ENCODE results near the gene ACTN4. TPM values are rescaled to one million over a fixed set of nuclear protein-coding genes. Genes with fewer than 3 reads are reported as not detected.

Gene ACTN4
- total and polyA plus RNA-seq, 2 donors (not counting 1 experiment from before 2014, with no cell fraction given): 108 to 164 TPM

DNA sequence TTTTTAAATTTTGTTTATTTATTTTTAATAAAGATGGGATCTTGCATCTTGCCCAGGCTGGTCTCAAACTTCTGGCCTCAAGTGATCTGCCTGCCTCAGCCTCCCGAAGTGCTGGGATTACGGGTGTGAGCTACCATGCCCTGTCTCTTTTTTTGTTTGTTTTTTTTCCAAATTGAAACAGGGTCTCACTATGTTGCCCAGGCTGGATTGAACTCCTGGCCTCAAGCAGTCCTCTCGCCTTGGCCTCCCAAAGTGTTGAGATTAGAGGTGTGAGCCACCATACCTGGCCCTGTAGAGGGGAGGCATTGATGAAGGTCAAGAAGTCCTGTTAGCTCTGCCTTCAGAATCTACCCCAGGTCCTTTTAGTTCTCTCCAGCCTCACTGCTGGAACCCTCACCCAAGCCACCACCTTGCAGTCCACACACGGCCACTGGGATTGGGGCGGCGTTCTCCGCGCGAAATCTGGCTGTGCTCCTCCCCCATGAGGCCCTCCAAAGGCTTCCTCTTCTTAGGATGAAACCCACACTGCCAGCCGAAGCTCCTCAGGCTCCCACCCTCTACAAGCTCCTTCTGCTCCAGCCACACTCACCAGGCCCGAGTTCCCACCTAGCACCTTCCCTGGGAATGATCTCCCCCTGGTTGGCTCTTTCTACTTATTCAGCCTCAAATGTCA is 34.9 kb downstream of the ACTN4 start:
- H3K4me3 ChIP-seq (ENCODE audit: control extremely low read depth in 1 of 5, extremely low read depth in 1 of 5, insufficient read depth in 1 of 5, low read depth in 2 of 5, low read length in 4 of 5): no peak overlapping the region
- CTCF ChIA-PET: no interaction called here
- H3K27ac ChIP-seq (ENCODE audit: low read length in 2 of 2): no peak overlapping the region
- Mint-ChIP-seq H3K27me3 (no peaks in the 10 kb centered on the region), H3K27ac (peak overlapping the region; percentile 20), H3K4me3 (no peak overlapping the region), H3K4me1 (peaks cover 77% of the 10 kb centered on the region), H3K9me3 (ENCODE audit: insufficient read depth) (no peaks in the 10 kb centered on the region)
- no peaks in the 10 kb centered on the region for H3K9me3 ChIP-seq (ENCODE audit: control extremely low read depth in 1 of 3, control insufficient read depth in 2 of 3, insufficient read depth in 1 of 3, low read length in 2 of 3)
- WGBS (ENCODE audit: insufficient coverage): 93% methylated on average over 6 of the region's 11 CpGs
- intact Hi-C loops (cut with micrococcal nuclease): loop anchor here (10.0 kb wide), 1 partner anchor 48 kb away; no protein-coding TSS in a partner anchor
- no peak overlapping the region for H3K9ac ChIP-seq (ENCODE audit: low read length)
- H3K4me1 ChIP-seq (ENCODE audit: control insufficient read depth in 2 of 2, insufficient read depth in 2 of 2, low read length in 2 of 2): peaks cover 46 to 70% of the 10 kb centered on the region in 2 donors
- no peak overlapping the region for H2AFZ ChIP-seq (ENCODE audit: insufficient read depth, low read depth, low read length, poor library complexity, severe bottlenecking)
- TF ChIP-seq, protein P1, sequence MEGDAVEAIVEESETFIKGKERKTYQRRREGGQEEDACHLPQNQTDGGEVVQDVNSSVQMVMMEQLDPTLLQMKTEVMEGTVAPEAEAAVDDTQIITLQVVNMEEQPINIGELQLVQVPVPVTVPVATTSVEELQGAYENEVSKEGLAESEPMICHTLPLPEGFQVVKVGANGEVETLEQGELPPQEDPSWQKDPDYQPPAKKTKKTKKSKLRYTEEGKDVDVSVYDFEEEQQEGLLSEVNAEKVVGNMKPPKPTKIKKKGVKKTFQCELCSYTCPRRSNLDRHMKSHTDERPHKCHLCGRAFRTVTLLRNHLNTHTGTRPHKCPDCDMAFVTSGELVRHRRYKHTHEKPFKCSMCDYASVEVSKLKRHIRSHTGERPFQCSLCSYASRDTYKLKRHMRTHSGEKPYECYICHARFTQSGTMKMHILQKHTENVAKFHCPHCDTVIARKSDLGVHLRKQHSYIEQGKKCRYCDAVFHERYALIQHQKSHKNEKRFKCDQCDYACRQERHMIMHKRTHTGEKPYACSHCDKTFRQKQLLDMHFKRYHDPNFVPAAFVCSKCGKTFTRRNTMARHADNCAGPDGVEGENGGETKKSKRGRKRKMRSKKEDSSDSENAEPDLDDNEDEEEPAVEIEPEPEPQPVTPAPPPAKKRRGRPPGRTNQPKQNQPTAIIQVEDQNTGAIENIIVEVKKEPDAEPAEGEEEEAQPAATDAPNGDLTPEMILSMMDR (IDR thresholded peaks at IDR 0.05): no peak
- TF ChIP-seq EZH2 (IDR thresholded peaks at IDR 0.05; ENCODE audit: borderline replicate concordance, insufficient read depth, low read depth, low read length, poor library complexity, severe bottlenecking): no peak
- H4K20me1 ChIP-seq (ENCODE audit: control insufficient read depth, insufficient read depth, low read length, poor library complexity, severe bottlenecking): peaks cover 82% of the 10 kb centered on the region
- peaks cover 100% of the 10 kb centered on the region for H3K79me2 ChIP-seq (ENCODE audit: control insufficient read depth, insufficient read depth, low read length)
- ATAC-seq (ENCODE audit: low read depth) (no peak), DNase-seq (no peak)
- no peak overlapping the region for H3K4me2 ChIP-seq (replicated peaks; ENCODE audit: low read depth, low read length, poor library complexity, severe bottlenecking)
- POLR2A ChIA-PET: no interaction called here
- H3K36me3 ChIP-seq (replicated peaks in 1 of 2; ENCODE audit: control extremely low read depth in 1 of 2, control insufficient read depth in 1 of 2, extremely low read depth in 1 of 2, insufficient read depth in 2 of 2, low read length in 1 of 2): peaks cover 0 to 13% of the 10 kb centered on the region in 2 experiments
- no peaks in the 10 kb centered on the region for H3K27me3 ChIP-seq (replicated peaks in 1 of 4; ENCODE audit: control extremely low read depth in 1 of 4, control insufficient read depth in 3 of 4, insufficient read depth in 4 of 4, low read length in 3 of 4)

DNA sequence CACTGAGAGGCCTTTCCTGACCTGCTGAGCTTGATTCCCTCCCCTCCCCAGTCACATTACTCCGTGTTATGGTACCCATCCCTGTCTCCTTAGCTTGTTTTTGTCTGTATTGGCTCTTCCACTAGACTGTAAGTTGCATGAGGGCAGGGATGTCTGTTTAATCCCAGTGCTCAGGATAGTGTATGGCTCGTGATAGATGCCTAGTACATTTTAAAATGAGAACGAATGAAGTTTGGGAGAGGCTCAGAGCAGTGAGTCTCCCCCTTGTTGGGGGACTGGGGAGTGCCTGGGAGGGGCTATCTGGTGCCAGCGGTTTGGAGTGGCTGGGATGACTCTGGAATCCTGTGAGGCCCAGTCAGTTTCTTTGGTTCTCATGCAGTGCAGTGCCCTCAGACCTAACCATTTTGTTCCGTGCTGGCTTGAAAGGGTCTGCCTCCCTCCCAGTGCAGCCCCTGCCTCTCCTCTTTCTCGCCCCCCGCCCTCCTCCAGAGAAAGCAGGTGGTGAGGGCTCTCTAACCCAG is 35.5 kb downstream of the ACTN4 start:
- ChIA-PET POLR2A (no interaction called here), CTCF (no interaction called here)
- ATAC-seq (ENCODE audit: low read depth) (no peak), DNase-seq (no peak)
- Histone ChIP-seq H3K27me3 (replicated peaks in 1 of 4; ENCODE audit: control extremely low read depth in 1 of 4, control insufficient read depth in 3 of 4, insufficient read depth in 4 of 4, low read length in 3 of 4) (no peaks in the 10 kb centered on the region), H3K9me3 (ENCODE audit: control extremely low read depth in 1 of 3, control insufficient read depth in 2 of 3, insufficient read depth in 1 of 3, low read length in 2 of 3) (no peaks in the 10 kb centered on the region), H3K9ac (ENCODE audit: low read length) (no peak overlapping the region), H3K27ac (ENCODE audit: low read length in 2 of 2) (no peak overlapping the region), H3K79me2 (ENCODE audit: control insufficient read depth, insufficient read depth, low read length) (peaks cover 100% of the 10 kb centered on the region), H4K20me1 (ENCODE audit: control insufficient read depth, insufficient read depth, low read length, poor library complexity, severe bottlenecking) (peaks cover 80% of the 10 kb centered on the region), H3K4me1 (ENCODE audit: control insufficient read depth in 2 of 2, insufficient read depth in 2 of 2, low read length in 2 of 2) (peaks cover 40 to 64% of the 10 kb centered on the region in 2 donors), H3K4me3 (ENCODE audit: control extremely low read depth in 1 of 5, extremely low read depth in 1 of 5, insufficient read depth in 1 of 5, low read depth in 2 of 5, low read length in 4 of 5) (no peak overlapping the region), H3K36me3 (replicated peaks in 1 of 2; ENCODE audit: control extremely low read depth in 1 of 2, control insufficient read depth in 1 of 2, extremely low read depth in 1 of 2, insufficient read depth in 2 of 2, low read length in 1 of 2) (peaks cover 0 to 13% of the 10 kb centered on the region in 2 experiments), H2AFZ (ENCODE audit: insufficient read depth, low read depth, low read length, poor library complexity, severe bottlenecking) (no peak overlapping the region), H3K4me2 (replicated peaks; ENCODE audit: low read depth, low read length, poor library complexity, severe bottlenecking) (peak overlapping the region; percentile 33)
- Mint-ChIP-seq H3K9me3 (ENCODE audit: insufficient read depth) (no peaks in the 10 kb centered on the region), H3K27me3 (no peaks in the 10 kb centered on the region), H3K4me1 (peaks cover 78% of the 10 kb centered on the region), H3K27ac (peak overlapping the region; percentile 69), H3K4me3 (peak overlapping the region; percentile 13)
- intact Hi-C loops (cut with micrococcal nuclease): loop anchor here (10.0 kb wide), 1 partner anchor 48 kb away; no protein-coding TSS in a partner anchor
- TF ChIP-seq EZH2 (IDR thresholded peaks at IDR 0.05; ENCODE audit: borderline replicate concordance, insufficient read depth, low read depth, low read length, poor library complexity, severe bottlenecking): no peak
- TF ChIP-seq, protein P1 (IDR thresholded peaks at IDR 0.05): no peak
- WGBS (ENCODE audit: insufficient coverage): 98% methylated on average over 6 of the region's 7 CpGs

Measured in B cell (primary cell).